GM04503 (cell line): ENCODE data around the gene ASIC5.
"Not testable (repeated sequence)": the region's sequence is repeated elsewhere in the genome, so short reads cannot be mapped to it uniquely, and the experiment has no call there.

ENCODE experiments used
- DNase-seq: peaks from one replicate; pipeline ENCODE4 v3.0.0-alpha.2; 2012; ENCODE audit warnings: low read depth

ASIC5 gene

DNA sequence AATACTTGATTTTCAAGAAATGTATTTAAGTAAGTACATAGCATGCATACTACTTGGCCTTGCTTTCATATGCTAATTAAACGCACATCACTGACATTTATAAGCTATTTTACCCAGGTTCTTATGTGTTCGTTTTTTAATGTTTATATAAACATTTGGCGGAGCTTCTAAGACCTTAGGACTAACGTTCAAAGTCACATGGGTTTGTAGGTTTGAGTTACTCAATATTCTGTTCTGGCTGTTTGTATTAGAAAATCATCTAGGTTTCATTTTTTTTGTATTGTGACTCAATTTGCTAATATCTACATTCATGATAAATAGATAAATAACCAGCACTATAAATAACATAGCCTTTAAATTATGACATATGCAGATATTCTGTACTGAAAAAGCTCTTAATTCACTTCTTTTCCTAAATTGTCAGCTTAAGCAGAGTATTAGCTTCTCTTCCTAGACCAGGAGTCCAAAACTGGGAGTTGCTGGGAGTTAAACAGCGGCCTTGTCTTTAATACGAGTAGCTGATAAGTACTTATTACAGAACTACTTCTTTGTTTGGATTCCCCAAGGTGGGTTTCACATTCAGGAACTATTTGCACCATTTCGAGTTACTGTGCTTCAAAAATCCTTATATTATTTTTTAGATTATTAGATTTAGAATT lies 65.3 kb downstream of the ASIC5 start:
- DNase-seq = no peak

- DNase-seq = no peak
Observed at GRCh38 chr4:155799794-155800123, 66.3 kb downstream of the ASIC5 start.

- DNase-seq = no peak
Observed at GRCh38 chr4:155799116-155799793, 66.8 kb downstream of the ASIC5 start.

GRCh38 chr4:155797581-155797980 lies 68.5 kb downstream of the ASIC5 start:
- DNase-seq = not testable (repeated sequence)

- DNase-seq = no peak
Observed at GRCh38 chr4:155795991-155796390, 70.1 kb downstream of the ASIC5 start.

- DNase-seq = no peak
Observed at GRCh38 chr4:155794589-155795236, 71.4 kb downstream of the ASIC5 start.

- no peak for DNase-seq
Observed at GRCh38 chr4:155789982-155790381, 76.1 kb downstream of the ASIC5 start.

DNA sequence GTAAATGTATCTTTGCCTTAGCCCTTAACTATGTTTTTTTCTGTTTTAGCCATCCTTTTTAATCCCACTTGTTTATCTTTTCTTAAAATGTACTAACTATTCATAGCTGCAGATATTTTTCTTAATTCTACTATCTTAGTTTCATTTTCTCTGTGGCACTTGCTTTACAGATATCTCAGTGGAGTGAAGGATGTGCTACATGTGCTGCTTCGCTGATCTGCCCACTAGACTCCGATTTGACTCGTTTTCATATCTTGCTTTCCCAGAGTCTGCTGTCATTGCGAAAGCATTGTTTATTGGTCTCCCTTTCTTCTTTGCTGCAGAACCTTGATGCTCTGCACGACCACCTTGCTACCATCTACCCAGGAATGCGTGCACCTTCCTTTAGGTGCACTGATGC lies 76.7 kb downstream of the ASIC5 start:
- no peak for DNase-seq

DNA sequence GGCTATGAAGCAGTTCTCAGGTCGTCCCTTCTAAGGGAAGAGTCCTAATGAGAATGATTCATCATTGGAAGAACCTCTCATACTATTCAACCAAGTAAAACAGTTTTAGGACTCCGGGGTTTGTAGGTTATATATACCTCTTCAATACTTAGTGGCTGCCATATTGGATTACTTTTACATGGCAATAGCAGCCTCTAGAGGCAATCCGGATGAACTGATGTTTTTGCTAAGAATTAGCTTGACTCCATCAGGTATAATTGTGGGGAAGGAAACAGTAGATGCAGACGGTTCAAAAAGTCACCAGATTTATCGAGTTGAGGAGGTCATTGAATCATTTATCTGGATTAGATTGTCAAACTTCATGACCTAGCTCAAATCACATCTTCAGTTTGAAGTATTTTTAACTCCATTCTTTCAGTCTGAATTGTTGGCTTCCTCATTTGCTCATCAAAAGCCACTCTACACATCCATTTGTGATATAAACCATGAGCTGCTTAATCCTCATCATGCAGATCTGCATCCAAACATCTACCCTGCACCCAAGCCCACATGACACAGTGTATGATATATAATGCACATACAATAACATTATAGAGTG lies 78.9 kb downstream of the ASIC5 start:
- no peak for DNase-seq

GRCh38 chr4:155785828-155786227 lies 80.2 kb downstream of the ASIC5 start:
- no peak for DNase-seq

- no peak for DNase-seq
Observed at GRCh38 chr4:155784637-155785036, 81.4 kb downstream of the ASIC5 start.

- no peak for DNase-seq
Observed at GRCh38 chr4:155781249-155781831, 84.7 kb downstream of the ASIC5 start.

DNA sequence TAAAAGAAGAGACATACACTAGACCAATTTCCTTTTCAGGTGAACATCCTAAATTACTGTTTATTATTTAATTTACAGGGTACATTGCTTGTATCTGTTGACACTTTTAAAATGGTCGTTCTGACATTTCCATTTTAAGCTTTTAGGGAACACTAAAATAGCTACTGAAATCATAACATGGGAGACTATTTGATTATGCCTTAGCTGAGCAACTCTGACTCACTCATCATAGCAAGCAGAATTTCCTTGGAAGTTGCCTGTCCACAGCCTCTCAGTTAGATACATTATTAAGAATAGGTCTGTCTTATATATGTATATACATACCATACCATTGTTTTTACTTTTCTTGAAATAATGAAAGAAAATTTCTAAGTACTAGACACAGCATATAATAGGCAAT lies 85.3 kb downstream of the ASIC5 start:
- no peak for DNase-seq
